ENCODE results near the gene CHMP1B.

CHMP1B gene

GRCh38 chr18:11897781-11898180 is 46.6 kb downstream of the CHMP1B start:
- Mint-ChIP-seq H3K9me3 (no peaks in the 10 kb centered on the region), H3K4me3 (no peak overlapping the region), H3K36me3 (peaks cover 75% of the 10 kb centered on the region), H3K27ac (no peak overlapping the region), H3K4me1 (peaks cover 9% of the 10 kb centered on the region)
- DNase-seq (ENCODE audit: low spot score in 2 of 2) (no peak), ATAC-seq (no peak)

GRCh38 chr18:11899063-11899462 is 47.9 kb downstream of the CHMP1B start:
- no peak for ATAC-seq
- Mint-ChIP-seq H3K9me3 (no peaks in the 10 kb centered on the region), H3K36me3 (peaks cover 70% of the 10 kb centered on the region), H3K4me1 (peaks cover 9% of the 10 kb centered on the region), H3K4me3 (no peak overlapping the region), H3K27ac (peak overlapping the region; percentile 8)
- no peak for DNase-seq (ENCODE audit: low spot score in 2 of 2)

- peaks cover 62% of the 10 kb centered on the region for H3K36me3 Mint-ChIP-seq
- H3K4me1 Mint-ChIP-seq = peaks cover 11% of the 10 kb centered on the region
- ATAC-seq (no peak), DNase-seq (ENCODE audit: low spot score in 2 of 2) (no peak)
- no peak overlapping the region for H3K4me3 Mint-ChIP-seq
- H3K9me3 Mint-ChIP-seq = no peaks in the 10 kb centered on the region
- H3K27ac Mint-ChIP-seq = peak overlapping the region; percentile 60
Observed at GRCh38 chr18:11901826-11902438, 50.7 kb downstream of the CHMP1B start.

GRCh38 chr18:11902522-11903292 is 51.5 kb downstream of the CHMP1B start:
- Mint-ChIP-seq H3K27ac (peak overlapping the region; percentile 60), H3K9me3 (no peaks in the 10 kb centered on the region), H3K4me3 (no peak overlapping the region), H3K36me3 (peaks cover 54% of the 10 kb centered on the region), H3K4me1 (peaks cover 19% of the 10 kb centered on the region)
- ATAC-seq (no peak), DNase-seq (ENCODE audit: low spot score in 2 of 2) (no peak)
